Measurements from ENCODE around the gene OSBP2.

Gene OSBP2

DNA sequence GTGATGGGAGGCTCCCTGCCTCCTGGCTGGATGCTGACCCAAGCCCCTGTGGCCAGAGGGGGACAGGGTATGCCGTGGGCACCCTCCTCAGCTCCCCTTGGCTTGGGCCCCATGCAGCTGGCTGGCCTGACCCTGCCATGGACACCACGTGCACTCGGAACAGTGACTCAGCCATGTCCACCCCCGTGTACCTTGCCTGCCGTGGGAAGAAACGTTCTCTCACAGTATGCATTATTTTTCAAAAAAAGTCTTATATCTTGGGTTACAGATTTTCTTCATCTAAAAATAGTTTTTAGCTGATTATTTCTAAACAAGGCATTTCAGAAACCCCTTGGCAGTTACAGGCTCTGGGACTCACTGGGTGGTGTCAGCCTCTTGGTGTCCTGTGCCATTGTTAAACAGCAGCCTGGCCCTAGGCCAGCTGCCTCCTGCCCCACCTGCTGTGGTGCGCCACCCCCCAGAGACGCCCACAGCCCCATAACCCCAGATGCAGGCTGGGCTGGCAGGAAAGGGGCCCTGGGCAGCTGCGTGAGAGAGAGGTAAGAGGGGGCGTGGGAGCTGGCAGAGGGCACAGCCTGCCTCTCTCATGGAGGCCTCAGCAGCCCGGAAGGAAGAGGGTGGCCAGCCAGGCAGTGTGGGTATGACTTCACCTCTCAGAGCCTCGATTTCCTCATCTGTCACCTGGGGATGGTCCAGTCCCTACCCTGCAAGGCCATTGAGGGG lies 174.2 kb downstream of the OSBP2 start:
- no peak for DNase-seq (ENCODE audit: low read depth in 2 of 2)

GRCh38 chr22:30869667-30870395 lies 175.2 kb downstream of the OSBP2 start:
- no peak for DNase-seq (ENCODE audit: low read depth in 2 of 2)

- no peak for DNase-seq (ENCODE audit: low read depth in 2 of 2)
Measured at GRCh38 chr22:30870451-30871345, 176.0 kb downstream of the OSBP2 start.

- DNase-seq (ENCODE audit: low read depth in 2 of 2), result no peak
Measured at GRCh38 chr22:30871391-30872284, 177.0 kb downstream of the OSBP2 start.

- DNase-seq (ENCODE audit: low read depth in 2 of 2), result no peak
Measured at GRCh38 chr22:30872285-30873041, 177.8 kb downstream of the OSBP2 start.

GRCh38 chr22:30873086-30873650 lies 178.5 kb downstream of the OSBP2 start:
- no peak for DNase-seq (ENCODE audit: low read depth in 2 of 2)

DNA sequence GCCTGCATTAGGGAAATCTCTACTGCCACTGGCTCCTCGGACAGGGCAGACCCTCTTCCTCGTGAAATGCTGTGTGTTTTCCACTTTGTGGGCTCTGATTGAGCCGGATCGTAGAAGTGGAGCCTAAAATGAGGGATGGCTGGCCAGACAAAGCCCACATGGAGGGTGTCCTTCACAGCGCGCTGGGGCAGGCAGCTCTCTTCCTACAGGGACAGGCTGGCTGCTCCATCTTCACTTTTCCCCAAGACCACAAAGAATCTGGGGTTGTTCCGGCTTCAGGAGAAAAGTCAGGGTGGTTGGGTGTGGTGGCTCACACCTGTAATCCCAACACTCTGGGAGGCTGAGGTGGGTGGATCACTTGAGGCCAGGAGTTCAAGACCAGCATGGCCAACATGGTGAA lies 179.0 kb downstream of the OSBP2 start:
- DNase-seq (ENCODE audit: low read depth in 2 of 2), result no peak

GRCh38 chr22:30874431-30875370 lies 180.0 kb downstream of the OSBP2 start:
- DNase-seq (ENCODE audit: low read depth in 2 of 2), result no peak

DNA sequence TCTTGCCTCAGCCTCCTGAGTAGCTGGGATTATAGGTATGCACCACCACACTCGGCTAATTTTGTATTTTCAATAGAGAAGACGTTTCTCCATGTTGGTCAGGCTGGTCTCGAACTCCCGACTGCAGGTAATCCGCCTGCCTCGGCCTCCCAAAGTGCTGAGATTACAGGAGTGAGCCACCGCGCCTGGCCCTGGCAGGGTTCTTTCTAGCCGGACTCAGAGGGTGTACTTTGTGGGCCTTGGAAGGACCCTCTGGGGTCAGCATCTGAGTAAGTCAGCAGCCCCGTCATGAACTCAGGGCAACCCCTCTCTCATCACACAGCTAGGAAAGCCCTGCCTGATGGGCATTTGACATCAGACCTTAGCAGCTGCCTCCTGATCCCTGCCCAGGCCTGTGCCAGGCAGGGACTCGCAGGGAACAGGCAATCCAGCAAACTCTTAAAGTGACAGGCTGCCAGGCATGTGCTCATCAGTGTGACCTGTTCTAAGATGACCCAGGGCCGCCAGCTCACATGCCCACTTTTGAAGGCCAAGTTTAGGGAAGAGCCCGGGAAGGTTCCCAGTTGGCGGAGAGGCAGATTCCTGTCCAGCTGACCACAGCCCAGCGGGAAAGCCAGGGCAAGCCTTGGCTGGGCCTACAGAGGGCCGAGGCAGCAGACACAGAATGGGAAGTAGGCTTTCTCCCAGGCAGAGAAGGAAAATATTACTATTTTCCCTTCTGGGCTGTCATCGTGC lies 181.0 kb downstream of the OSBP2 start:
- no peak for DNase-seq (ENCODE audit: low read depth in 2 of 2)

GRCh38 chr22:30876221-30876751 lies 181.6 kb downstream of the OSBP2 start:
- no peak for DNase-seq (ENCODE audit: low read depth in 2 of 2)

- DNase-seq (ENCODE audit: low read depth in 2 of 2), result no peak
Measured at GRCh38 chr22:30876915-30877553, 182.4 kb downstream of the OSBP2 start.

GRCh38 chr22:30877662-30878515 lies 183.2 kb downstream of the OSBP2 start:
- no peak for DNase-seq (ENCODE audit: low read depth in 2 of 2)

- no peak for DNase-seq (ENCODE audit: low read depth in 2 of 2)
Measured at GRCh38 chr22:30878516-30879414, 184.1 kb downstream of the OSBP2 start.

DNA sequence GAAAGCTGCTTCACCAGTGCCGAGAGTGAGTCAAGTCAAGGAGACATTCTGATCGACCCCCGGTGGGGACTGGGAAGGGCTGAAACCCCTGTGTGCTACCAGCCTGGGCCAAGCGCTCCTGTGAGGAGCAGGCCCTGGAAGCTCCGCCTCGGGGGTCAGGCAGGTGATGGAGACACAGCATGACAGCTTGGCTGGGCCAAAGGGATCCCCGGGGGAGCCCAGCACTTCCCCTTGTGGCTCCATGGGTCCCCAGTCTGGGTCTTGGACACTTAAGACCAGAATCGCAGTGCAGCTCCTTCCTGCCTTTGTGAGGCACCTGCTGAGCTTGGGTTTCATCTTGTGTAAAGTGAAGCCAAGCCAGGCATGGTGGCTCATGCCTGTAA lies 184.7 kb downstream of the OSBP2 start:
- DNase-seq (ENCODE audit: low read depth in 2 of 2), result no peak

DNA sequence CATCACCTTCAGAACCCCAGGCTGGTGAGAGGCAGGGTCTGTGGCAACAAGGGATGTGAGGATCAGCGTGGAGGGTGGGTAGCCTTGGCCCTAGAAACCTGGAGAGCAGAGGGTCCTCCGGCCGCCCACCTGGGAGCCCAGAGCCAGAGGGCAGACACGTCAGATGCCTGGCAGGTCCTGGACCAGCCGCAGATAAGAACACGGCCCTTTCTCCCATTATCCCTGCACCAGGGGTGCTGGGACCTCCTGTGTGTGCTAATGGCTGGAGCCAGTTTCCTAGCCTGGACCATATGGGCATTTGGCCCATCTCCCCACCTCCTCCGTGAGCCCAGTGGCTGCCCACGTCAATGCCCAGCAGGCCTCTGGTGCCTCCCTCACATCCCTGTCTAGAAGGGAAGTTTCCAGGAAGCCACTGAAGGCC lies 185.5 kb downstream of the OSBP2 start:
- DNase-seq (ENCODE audit: low read depth in 2 of 2), result no peak

DNA sequence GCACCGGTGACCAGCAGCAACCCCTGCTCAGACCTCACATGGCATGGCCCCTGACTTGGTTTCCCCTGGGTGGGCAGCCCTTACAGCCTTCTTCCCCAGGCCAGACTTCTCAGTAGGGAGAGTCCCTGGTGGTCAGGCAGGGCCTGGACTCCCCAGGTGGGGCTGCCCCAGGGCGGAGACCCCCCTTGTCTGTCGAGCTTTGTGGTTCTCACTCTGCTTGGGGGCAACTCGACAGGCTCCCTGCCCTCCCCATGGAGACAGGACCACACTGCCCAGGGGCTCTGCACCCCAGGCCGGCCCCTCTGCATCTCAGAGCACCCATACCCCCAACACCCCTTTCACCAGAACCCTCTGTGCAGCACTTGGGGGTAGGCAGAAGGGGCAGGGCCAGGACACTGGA lies 186.2 kb downstream of the OSBP2 start:
- DNase-seq (ENCODE audit: low read depth in 2 of 2), result no peak

All from stimulated activated CD8-positive, alpha-beta memory T cell treated with anti-CD3 and anti-CD28 coated beads, Interleukin-7, amount 100 ng/mL, for 4 hours (primary cell).